ENCODE measurements around the gene SYNJ2. TPM values are rescaled to one million over a fixed set of nuclear protein-coding genes. Genes with fewer than 3 reads are reported as not detected.
"Not testable (repeated sequence)": the region's sequence is repeated elsewhere in the genome, so short reads cannot be mapped to it uniquely, and the experiment has no call there.

Gene SYNJ2
- total RNA-seq, 2 experiments from 2014 or later = 32.2 to 32.3 TPM

GRCh38 chr6:157961832-157962575, 19.7 kb upstream of the SYNJ2 start:
- DNase-seq = no peak
- Mint-ChIP-seq H3K4me1 (ENCODE audit: low read depth) (peaks cover 18% of the 10 kb centered on the region), H3K9me3 (peaks cover 23% of the 10 kb centered on the region), H3K4me3 (no peak overlapping the region), H3K36me3 (peaks cover 9% of the 10 kb centered on the region), H3K27me3 (no peaks in the 10 kb centered on the region), H3K27ac (peak overlapping the region; percentile 74)
- POLR2A ChIA-PET = no interaction called here
- intact Hi-C loops (cut with micrococcal nuclease) = loop anchor here (1.0 kb wide), 2 partner anchors 19 to 22 kb away; partner anchors contain the start of gene SYNJ2
- CTCF ChIA-PET = no interaction called here

- H3K4me1 Mint-ChIP-seq (ENCODE audit: low read depth) = peaks cover 18% of the 10 kb centered on the region
- DNase-seq = peak; percentile 51
- peak overlapping the region; percentile 74 for H3K27ac Mint-ChIP-seq
- H3K9me3 Mint-ChIP-seq = peaks cover 20% of the 10 kb centered on the region
- intact Hi-C loops (cut with micrococcal nuclease) = loop anchor here (1.0 kb wide), 2 partner anchors 19 to 22 kb away; partner anchors contain the start of gene SYNJ2
- H3K36me3 Mint-ChIP-seq = peaks cover 9% of the 10 kb centered on the region
- peak overlapping the region; percentile 46 for H3K4me3 Mint-ChIP-seq
- ChIA-PET CTCF (no interaction called here), POLR2A (interaction anchor here (0.6 to 1.0 kb wide), 2 partner anchors 19 to 20 kb away, joined by 3 read pairs; partner anchors contain the start of gene SYNJ2)
- H3K27me3 Mint-ChIP-seq = no peaks in the 10 kb centered on the region
Measured at GRCh38 chr6:157962601-157963302, 18.9 kb upstream of the SYNJ2 start.

- Mint-ChIP-seq H3K36me3 (peaks cover 4% of the 10 kb centered on the region), H3K4me3 (no peak overlapping the region), H3K27ac (no peak overlapping the region), H3K9me3 (peaks cover 10% of the 10 kb centered on the region), H3K4me1 (ENCODE audit: low read depth) (peaks cover 18% of the 10 kb centered on the region), H3K27me3 (no peaks in the 10 kb centered on the region)
- POLR2A ChIA-PET = no interaction called here
- intact Hi-C loops (cut with micrococcal nuclease) = no loop called here
- DNase-seq = no peak
- CTCF ChIA-PET = interaction anchor here (0.7 to 1.1 kb wide), 3 partner anchors 50 to 436 kb away, joined by 3 to 4 read pairs (median 3); no protein-coding TSS in a partner anchor
Measured at GRCh38 chr6:157964100-157964499, 17.6 kb upstream of the SYNJ2 start.

- ChIA-PET POLR2A (interaction anchor here (0.5 to 0.7 kb wide), 3 partner anchors 127 to 642 kb away, joined by 3 to 4 read pairs (median 3); no protein-coding TSS in a partner anchor), CTCF (no interaction called here)
- peaks cover 18% of the 10 kb centered on the region for H3K4me1 Mint-ChIP-seq (ENCODE audit: low read depth)
- no peak overlapping the region for H3K27ac Mint-ChIP-seq
- intact Hi-C loops (cut with micrococcal nuclease) = no loop called here
- H3K36me3 Mint-ChIP-seq = no peaks in the 10 kb centered on the region
- H3K9me3 Mint-ChIP-seq = no peaks in the 10 kb centered on the region
- DNase-seq = no peak
- no peaks in the 10 kb centered on the region for H3K27me3 Mint-ChIP-seq
- H3K4me3 Mint-ChIP-seq = no peak overlapping the region
Measured at GRCh38 chr6:157965387-157965786, 16.3 kb upstream of the SYNJ2 start.

- ChIA-PET CTCF (no interaction called here), POLR2A (interaction anchor here (0.6 kb wide), 1 partner anchor 1065 kb away, joined by 3 read pairs; no protein-coding TSS in a partner anchor)
- intact Hi-C loops (cut with micrococcal nuclease) = no loop called here
- Mint-ChIP-seq H3K27ac (no peak overlapping the region), H3K9me3 (no peaks in the 10 kb centered on the region), H3K4me3 (no peak overlapping the region), H3K27me3 (no peaks in the 10 kb centered on the region), H3K4me1 (ENCODE audit: low read depth) (peaks cover 22% of the 10 kb centered on the region), H3K36me3 (no peaks in the 10 kb centered on the region)
- no peak for DNase-seq
Measured at GRCh38 chr6:157966589-157966977, 15.1 kb upstream of the SYNJ2 start.

GRCh38 chr6:157967020-157967419, 14.6 kb upstream of the SYNJ2 start:
- no peak overlapping the region for H3K27ac Mint-ChIP-seq
- intact Hi-C loops (cut with micrococcal nuclease) = no loop called here
- POLR2A ChIA-PET = no interaction called here

GRCh38 chr6:157967486-157967885, 14.2 kb upstream of the SYNJ2 start:
- CTCF ChIA-PET = interaction anchor here (1.7 kb wide), 1 partner anchor 58 kb away, joined by 6 read pairs; no protein-coding TSS in a partner anchor
- no peaks in the 10 kb centered on the region for H3K27me3 Mint-ChIP-seq
- H3K27ac Mint-ChIP-seq = no peak overlapping the region
- POLR2A ChIA-PET = no interaction called here
- peaks cover 16% of the 10 kb centered on the region for H3K4me1 Mint-ChIP-seq (ENCODE audit: low read depth)
- intact Hi-C loops (cut with micrococcal nuclease) = no loop called here
- H3K4me3 Mint-ChIP-seq = no peak overlapping the region
- no peak for DNase-seq
- H3K9me3 Mint-ChIP-seq = no peaks in the 10 kb centered on the region
- no peaks in the 10 kb centered on the region for H3K36me3 Mint-ChIP-seq

More at GRCh38 chr6:157967020-157967419, 14.6 kb upstream of the SYNJ2 start:
- Mint-ChIP-seq H3K27me3 (no peaks in the 10 kb centered on the region), H3K4me1 (ENCODE audit: low read depth) (peaks cover 19% of the 10 kb centered on the region), H3K36me3 (no peaks in the 10 kb centered on the region), H3K4me3 (no peak overlapping the region), H3K9me3 (no peaks in the 10 kb centered on the region)
- CTCF ChIA-PET = no interaction called here
- no peak for DNase-seq

GRCh38 chr6:157972177-157972576, 9.5 kb upstream of the SYNJ2 start:
- H3K4me1 Mint-ChIP-seq (ENCODE audit: low read depth); H3K4me3 Mint-ChIP-seq; intact Hi-C loops (cut with micrococcal nuclease); H3K36me3 Mint-ChIP-seq; H3K27me3 Mint-ChIP-seq; H3K27ac Mint-ChIP-seq; H3K9me3 Mint-ChIP-seq; DNase-seq; POLR2A ChIA-PET: not testable (repeated sequence)
- CTCF ChIA-PET = interaction anchor here (1.9 kb wide), 1 partner anchor 100 kb away, joined by 4 read pairs; no protein-coding TSS in a partner anchor

- ChIA-PET POLR2A (no interaction called here), CTCF (interaction anchor here (2.1 kb wide), 1 partner anchor 52 kb away, joined by 5 read pairs; no protein-coding TSS in a partner anchor)
- intact Hi-C loops (cut with micrococcal nuclease) = no loop called here
- Mint-ChIP-seq H3K36me3 (no peaks in the 10 kb centered on the region), H3K4me3 (no peak overlapping the region), H3K27me3 (no peaks in the 10 kb centered on the region), H3K9me3 (no peaks in the 10 kb centered on the region), H3K27ac (no peak overlapping the region), H3K4me1 (ENCODE audit: low read depth) (peaks cover 4% of the 10 kb centered on the region)
- no peak for DNase-seq
Measured at GRCh38 chr6:157974341-157974894, 7.2 kb upstream of the SYNJ2 start.

GRCh38 chr6:157974967-157975366, 6.7 kb upstream of the SYNJ2 start:
- DNase-seq = no peak
- Mint-ChIP-seq H3K4me3 (no peak overlapping the region), H3K4me1 (ENCODE audit: low read depth) (peaks cover 4% of the 10 kb centered on the region), H3K27ac (no peak overlapping the region), H3K9me3 (no peaks in the 10 kb centered on the region), H3K36me3 (no peaks in the 10 kb centered on the region), H3K27me3 (no peaks in the 10 kb centered on the region)
- intact Hi-C loops (cut with micrococcal nuclease) = no loop called here
- POLR2A ChIA-PET = no interaction called here
- CTCF ChIA-PET = interaction anchor here (2.1 kb wide), 1 partner anchor 51 kb away, joined by 5 read pairs; no protein-coding TSS in a partner anchor

- Mint-ChIP-seq H3K4me3 (no peak overlapping the region), H3K36me3 (no peaks in the 10 kb centered on the region), H3K27ac (no peak overlapping the region), H3K9me3 (no peaks in the 10 kb centered on the region), H3K4me1 (ENCODE audit: low read depth) (peaks cover 6% of the 10 kb centered on the region), H3K27me3 (no peaks in the 10 kb centered on the region)
- DNase-seq = no peak
- intact Hi-C loops (cut with micrococcal nuclease) = no loop called here
- POLR2A ChIA-PET = no interaction called here
- CTCF ChIA-PET = interaction anchor here (2.1 kb wide), 1 partner anchor 51 kb away, joined by 5 read pairs; no protein-coding TSS in a partner anchor
Measured at GRCh38 chr6:157975456-157975855, 6.2 kb upstream of the SYNJ2 start.
